HuH-7 (cell line): ENCODE measurements around the gene TMEM109.

Source experiments
- DNase-seq: peaks from one replicate; pipeline ENCODE4 v3.0.0; 2011; ENCODE audit warnings: low spot score

Gene TMEM109

DNA sequence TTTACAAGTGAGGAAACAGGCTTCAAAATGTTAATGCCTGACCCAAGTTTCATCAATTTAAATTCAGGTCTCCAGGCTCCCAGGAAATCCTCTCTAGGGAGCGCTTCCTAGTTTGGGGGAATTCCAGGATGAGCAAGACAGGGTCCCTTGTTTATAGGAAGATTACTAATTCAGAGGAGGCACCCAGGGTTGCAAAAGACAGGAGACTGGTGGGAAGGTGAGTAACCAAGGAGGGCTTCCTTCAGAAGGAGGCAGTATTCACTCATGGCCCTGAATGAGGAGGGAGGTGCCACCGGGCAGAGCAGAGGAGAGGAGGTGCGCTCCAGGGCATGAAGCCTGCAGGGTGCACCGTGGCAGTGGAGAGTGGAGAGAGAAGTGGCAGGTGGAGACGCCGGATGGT lies 11.9 kb downstream of the TMEM109 start:
- DNase-seq = no peak

DNA sequence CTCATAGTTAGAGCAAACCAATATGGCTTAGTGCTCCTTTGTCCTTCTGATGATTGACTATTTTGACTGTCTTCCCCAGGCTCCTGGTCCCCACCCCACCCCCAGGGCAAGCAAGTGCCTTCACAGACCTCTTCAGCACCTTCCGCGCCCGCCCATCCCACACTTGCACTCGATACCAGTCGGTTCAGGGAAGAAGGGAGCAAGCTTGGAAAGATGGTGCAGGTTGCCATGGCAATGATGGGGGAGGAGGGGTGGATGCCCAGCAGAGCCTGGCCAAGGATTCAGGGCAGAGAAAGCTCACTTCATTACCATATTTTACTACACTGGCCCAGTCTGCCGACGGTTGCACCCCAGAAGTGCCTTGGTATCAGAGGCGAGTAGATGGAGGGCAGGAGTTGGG lies 12.5 kb downstream of the TMEM109 start:
- no peak for DNase-seq

DNA sequence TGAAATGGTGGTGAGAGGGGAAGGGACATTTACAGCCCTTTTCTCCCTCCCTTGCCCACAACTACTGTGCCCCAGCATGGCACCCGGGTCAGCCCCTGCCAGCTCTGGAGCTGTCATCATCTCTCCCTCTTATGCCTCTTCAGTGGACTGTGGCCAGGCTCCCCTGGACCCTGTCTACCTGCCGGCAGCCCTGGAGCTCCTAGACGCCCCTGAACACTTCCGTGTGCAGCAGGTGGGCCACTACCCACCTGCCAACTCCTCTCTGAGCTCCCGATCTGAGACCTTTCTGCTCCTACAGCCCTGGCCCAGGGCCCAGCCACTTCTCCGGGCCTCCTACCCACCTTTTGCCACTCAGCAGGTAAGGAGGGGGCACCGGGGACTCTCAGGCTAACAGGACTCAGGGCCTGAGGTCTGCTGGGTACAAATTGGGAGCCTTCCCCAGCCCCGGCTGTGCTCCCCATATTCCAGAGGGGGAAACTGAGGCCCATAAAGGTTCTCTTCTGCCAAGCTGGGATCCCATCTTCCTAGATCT lies 13.2 kb downstream of the TMEM109 start:
- no peak for DNase-seq

DNA sequence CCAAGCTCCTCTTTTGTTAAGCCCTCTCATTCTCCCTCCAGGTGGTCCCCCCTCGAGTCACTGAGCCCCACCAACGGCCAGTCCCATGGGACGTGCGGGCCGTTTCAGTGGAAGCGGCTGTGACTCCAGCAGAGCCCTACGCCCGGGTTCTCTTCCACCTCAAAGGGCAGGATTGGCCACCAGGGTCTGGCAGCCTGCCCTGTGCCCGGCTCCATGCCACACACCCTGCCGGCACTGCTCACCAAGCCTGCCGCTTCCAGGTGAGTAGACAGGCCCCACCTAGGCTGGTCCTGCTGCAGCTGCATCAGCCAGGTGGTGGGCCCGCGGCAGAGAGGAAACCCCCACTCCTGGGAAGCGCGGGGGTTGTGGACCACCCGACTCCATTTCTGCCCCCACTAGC lies 13.6 kb downstream of the TMEM109 start:
- no peak for DNase-seq

DNA sequence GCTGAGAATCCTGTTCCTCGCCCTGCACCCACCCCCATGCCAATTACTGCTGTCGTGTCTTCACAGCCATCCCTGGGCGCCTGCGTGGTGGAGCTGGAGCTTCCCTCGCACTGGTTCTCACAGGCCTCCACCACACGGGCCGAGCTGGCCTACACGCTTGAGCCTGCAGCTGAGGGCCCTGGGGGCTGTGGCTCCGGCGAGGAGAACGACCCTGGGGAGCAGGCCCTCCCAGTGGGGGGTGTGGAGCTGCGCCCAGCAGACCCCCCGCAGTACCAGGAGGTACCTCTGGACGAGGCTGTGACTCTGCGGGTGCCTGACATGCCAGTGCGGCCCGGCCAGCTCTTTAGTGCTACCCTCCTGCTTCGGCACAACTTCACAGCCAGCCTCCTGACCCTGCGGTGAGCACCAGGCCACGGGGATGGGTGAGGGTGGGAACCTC lies 14.6 kb downstream of the TMEM109 start:
- DNase-seq = no peak

DNA sequence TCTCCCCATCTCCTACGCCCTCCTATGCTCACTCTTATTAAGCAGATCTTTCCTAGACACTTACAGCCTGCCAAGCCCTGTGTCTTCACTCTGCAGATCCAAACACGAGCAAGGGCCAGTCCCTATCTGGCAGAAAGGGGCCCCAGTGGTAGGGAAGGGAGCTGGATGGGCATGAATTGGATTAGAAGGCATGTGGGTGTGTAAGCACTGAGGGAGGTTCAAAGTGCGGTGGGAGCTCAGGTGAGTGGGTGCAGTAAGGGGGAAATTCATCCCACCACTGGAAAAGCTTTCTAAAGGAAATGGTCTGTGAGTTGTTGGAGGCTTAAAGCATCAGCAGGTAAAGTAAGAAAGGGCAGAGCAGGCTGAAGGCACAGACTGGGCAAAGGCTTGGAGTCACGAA lies 15.8 kb downstream of the TMEM109 start:
- DNase-seq = no peak

DNA sequence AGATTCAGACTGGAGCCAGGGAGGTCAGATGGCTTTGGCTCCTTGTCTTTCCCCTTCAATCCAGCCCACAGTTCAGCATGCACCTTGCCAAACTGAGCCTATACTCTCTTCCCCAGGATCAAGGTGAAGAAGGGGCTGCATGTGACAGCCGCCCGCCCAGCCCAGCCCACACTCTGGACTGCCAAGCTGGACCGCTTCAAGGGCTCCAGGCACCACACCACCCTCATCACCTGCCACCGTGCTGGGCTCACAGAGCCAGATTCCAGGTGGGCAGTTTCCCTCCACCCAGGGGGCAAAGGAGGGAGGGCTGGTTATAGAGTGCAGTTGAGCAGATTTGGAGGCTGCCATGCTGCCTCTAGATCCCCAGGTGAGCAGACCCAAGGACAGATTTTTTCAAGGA lies 16.4 kb downstream of the TMEM109 start:
- DNase-seq = no peak

DNA sequence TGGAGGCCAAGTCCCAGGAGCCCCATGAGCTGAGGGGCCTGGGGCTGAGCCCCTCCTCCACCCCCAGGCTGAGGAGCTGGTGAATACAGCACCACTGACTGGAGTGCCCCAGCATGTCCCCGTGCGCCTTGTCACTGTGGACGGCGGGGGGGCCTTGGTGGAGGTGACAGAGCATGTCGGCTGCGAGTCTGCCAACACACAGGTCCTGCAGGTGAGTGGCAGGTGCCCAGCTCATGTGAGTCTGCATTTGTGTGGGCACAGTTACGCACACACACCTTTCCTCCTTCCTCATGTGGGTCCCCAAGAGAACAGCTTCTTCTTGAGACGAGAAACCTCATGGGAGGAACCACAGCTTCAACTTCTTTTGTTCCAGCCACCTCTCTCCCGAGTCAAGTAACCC lies 18.0 kb downstream of the TMEM109 start:
- DNase-seq = no peak

DNA sequence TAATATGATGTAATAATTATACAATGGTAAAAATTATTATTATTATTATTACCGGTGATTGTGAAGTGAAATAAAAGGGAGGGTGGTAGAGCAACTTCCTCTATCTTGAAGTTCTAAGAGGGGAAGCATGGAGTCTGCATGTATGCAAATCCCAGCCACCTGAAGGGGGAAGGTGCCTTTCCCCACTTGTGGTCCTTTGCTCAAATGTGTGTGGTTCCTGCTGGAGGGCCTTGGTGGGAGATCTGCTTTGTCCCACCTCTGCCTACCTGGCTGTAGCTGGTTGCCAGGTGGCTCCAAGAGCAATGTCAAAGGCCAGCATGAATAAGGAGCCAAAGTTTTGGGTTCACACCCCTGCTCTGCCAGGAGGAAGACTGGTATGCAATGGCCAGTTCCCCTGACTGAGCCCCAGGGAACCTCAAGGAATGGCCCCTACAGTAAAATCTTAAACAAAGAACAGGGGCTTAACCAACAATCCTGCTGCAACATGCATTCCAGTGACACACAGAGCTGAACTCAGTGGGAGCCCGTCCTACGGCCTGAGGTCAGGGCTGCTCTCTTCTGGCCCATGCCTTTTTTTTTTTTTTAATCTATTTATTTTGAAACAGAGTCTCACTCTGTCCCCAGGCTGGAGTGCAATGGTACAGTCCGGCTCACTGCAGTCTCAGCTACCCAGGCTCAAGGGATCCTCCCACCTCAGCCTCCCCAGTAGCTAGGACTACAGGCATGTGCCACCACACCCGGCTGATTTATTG lies 18.8 kb downstream of the TMEM109 start:
- no peak for DNase-seq

DNA sequence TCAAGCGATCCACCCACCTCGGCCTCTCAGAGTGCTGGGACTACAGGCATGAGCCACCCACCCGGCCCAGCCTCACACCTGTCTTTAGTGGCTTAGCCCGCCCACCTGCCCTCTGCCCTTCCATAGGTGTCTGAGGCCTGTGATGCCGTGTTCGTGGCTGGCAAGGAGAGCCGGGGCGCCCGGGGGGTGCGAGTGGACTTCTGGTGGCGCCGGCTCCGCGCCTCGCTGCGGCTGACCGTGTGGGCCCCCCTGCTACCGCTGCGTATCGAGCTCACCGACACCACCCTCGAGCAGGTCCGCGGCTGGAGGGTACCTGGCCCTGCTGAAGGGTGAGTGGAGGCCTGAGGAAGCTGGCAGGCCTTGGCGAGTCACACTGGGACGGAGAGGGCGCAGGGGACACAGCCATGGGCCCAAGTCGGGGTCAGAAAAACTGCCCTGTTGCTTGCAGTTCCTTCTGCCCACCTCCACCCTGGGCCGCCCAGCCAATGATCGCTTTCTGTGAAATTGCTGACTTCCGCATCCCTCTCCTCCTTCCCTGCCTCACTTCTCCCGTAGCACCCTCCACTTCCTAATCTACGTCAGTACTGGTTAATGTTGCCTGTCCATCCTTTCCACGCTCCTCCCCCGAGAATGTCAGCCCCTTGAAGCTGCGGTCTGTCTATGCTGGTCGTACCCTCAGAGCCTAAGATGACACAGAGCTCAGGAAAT lies 19.6 kb downstream of the TMEM109 start:
- DNase-seq = no peak

DNA sequence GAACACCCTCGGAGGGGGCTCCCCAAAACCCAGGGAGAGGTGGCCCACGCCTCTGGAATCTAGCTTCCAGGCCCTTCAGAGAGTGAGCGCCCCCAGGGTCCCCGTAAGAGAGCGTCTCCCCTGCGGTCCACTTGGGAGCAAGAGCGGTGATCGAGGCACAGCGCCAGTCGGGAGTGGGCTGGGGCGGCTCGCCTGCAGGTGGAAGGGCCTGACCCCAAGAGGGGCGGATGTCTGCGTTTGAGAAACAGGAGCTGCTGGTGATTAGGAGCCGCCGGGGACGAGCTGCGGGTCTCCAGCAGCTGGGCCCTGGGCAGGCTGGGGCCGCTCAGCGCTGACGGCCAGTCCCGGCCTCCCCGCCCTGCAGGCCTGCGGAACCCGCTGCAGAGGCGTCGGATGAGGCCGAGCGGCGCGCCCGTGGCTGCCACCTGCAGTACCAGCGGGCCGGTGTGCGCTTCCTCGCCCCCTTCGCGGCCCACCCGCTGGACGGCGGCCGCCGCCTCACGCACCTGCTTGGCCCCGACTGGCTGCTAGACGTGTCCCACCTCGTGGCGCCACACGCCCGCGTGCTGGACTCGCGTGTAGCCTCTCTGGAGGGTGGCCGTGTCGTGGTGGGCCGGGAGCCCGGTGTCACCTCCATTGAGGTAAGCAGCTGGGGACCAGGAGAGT lies 20.3 kb downstream of the TMEM109 start:
- DNase-seq = no peak

DNA sequence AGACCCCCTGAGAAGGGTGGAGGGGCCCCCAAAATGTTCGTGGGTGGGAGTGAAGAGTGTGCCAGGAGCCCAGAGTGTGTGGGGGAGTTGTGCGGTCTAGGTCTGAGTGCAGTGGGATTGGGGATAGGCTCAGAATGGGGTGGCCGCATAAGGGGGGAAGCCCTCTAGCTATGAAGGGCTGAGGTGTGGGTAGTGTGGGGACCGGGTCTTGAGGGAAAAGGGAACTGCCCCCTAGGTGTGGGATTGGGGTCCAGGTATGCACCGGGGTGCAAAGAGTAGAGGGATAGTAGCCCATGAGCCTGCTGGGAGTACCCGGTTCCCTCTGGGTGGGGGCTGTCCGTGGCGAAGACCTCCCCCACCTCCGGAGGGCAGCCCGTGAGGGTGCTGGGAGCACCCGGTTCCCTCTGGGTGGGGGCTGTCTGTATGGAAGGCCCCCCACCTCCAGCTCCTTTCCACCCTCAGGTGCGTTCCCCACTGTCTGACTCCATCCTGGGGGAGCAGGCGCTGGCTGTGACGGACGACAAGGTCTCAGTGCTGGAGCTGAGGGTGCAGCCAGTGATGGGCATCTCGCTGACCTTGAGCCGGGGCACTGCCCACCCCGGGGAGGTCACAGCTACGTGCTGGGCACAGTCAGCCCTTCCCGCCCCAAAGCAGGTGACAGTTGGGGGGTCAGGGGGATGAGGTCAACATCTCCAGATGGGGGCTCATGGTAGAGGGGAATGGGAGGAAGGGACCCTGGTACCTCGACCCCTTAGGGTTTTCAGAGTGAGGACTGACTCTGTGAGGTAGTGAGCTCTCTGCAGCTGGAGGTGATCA lies 21.0 kb downstream of the TMEM109 start:
- no peak for DNase-seq

DNA sequence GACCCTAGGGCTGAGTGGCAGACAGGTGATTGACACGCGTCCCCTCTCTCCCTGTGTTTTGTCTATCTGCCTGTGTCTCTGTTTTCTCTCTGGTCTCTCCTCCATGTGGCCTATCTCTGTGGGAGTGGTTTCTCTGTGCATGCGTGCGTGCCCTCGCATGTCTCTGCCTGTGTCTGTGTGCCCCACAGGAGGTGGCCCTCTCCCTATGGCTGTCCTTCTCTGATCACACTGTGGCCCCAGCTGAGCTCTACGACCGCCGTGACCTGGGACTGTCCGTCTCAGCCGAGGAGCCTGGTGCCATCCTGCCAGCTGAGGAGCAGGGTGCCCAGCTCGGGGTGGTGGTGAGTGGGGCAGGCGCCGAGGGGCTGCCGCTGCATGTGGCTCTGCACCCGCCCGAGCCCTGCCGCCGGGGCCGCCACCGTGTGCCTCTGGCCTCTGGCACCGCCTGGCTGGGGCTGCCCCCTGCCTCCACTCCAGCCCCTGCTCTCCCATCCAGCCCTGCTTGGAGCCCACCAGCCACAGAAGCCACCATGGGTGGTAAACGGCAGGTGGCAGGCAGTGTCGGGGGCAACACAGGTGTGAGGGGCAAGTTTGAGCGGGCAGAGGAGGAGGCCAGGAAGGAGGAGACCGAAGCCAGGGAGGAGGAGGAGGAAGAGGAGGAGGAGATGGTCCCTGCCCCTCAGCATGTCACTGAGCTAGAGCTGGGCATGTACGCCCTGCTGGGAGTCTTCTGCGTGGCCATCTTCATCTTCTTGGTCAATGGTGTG lies 21.9 kb downstream of the TMEM109 start:
- DNase-seq = no peak

DNA sequence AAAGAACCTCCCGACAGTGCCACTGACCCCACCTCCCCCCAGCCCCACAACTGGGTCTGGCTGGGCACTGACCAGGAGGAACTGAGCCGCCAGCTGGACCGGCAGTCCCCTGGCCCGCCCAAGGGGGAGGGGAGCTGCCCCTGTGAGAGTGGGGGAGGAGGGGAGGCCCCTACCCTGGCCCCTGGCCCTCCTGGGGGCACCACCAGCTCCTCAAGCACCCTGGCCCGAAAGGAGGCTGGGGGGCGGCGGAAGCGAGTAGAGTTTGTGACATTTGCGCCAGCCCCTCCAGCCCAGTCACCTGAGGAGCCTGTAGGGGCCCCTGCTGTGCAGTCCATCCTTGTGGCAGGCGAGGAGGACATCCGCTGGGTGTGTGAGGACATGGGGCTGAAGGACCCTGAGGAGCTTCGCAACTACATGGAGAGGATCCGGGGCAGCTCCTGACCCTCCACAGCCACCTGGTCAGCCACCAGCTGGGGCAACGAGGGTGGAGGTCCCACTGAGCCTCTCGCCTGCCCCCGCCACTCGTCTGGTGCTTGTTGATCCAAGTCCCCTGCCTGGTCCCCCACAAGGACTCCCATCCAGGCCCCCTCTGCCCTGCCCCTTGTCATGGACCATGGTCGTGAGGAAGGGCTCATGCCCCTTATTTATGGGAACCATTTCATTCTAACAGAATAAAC lies 22.6 kb downstream of the TMEM109 start:
- no peak for DNase-seq

DNA sequence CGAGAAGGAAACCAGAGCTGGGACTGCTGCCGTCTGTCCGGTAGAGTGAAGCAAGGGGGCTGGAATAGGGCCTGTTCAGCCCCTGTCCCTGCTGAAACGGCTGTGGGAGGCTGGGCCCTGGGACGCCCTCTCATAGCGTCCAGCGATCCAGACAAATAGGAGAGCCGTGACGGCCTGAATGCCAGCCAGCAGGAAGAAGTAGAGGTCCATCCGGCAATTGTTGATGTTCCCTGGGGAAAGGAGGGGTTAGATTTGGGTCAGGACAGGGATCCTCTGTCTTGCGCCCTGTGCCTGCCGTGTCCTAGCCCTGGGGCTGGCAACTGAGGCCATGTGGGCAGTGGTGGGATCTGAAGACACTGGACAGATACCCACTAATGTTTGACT lies 23.2 kb downstream of the TMEM109 start:
- no peak for DNase-seq

DNA sequence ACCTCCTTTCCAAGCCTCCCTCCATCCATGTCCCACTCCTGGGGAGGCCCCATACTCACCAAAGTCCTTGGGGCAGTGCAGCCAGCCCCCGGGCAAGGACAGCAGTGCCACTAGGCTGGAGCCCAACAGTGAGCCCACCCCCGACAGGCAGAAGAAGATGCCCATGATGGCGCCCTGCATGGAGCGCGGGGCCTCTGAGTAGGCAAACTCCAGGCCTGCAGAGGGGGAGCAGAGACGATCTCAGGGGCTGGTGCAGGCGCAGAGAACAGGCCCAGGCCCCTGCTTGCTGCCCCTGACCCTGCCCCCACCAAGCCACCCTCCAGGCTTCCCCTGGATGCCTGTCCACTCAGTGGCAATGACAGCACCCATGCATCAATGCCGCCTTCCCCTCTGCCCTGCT lies 23.9 kb downstream of the TMEM109 start:
- DNase-seq = no peak

DNA sequence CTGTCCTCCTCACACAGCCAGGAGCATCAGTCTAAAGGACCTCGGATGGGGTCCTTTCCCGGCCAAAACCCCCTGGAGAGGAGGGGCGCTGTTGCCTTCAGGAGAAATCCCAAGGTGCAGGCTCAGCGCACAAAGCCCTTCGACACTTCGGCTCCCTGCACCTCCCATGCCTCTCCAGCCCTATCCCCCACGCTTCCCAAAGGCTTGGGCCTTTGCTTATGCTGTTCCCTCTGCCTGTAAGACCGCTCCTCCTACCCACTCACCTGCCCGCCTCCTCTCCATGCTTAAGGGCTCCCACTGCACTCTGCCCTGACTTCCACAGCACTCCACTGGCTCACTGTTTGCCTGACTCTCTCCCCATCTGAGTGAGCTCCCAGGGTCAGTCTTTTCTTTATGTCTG lies 24.5 kb downstream of the TMEM109 start:
- DNase-seq = no peak

DNA sequence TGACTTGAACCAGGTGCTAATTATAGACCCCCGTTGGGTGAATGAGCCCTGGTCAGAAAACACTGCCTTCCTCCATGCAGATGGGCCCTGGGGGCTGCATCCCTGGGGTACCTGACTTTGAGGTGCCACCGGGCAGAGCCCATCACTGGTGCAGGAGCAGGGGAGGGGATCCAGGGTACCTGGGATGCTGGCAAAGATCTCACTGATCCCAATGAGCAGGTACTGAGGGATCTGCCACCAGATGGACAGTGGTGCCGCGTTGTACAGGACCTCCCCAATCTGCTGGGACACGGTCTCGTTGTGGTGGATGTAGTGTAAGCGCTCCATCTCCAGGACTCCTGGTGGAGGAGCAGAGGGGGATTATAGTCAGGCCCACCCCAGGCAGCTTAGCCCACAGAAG lies 25.3 kb downstream of the TMEM109 start:
- no peak for DNase-seq

DNA sequence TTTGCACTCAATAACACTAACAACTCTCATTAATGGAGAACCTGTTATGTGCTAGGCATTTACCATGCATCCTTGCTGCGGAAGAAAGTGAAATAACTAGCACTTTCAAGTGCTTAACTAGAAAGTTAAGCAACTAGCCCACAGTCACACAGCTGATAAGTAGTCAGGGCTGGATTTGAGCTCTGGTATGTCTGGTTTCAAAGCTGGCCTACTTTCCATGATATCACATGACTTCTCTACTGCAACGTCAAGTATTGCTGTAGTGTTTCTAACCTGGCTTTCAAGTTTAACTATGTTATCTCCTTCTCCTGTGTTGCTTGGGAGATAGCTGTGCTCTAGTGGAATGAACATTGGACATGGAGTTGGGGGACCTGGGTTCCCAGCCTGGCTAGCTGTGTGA lies 25.9 kb downstream of the TMEM109 start:
- no peak for DNase-seq

DNA sequence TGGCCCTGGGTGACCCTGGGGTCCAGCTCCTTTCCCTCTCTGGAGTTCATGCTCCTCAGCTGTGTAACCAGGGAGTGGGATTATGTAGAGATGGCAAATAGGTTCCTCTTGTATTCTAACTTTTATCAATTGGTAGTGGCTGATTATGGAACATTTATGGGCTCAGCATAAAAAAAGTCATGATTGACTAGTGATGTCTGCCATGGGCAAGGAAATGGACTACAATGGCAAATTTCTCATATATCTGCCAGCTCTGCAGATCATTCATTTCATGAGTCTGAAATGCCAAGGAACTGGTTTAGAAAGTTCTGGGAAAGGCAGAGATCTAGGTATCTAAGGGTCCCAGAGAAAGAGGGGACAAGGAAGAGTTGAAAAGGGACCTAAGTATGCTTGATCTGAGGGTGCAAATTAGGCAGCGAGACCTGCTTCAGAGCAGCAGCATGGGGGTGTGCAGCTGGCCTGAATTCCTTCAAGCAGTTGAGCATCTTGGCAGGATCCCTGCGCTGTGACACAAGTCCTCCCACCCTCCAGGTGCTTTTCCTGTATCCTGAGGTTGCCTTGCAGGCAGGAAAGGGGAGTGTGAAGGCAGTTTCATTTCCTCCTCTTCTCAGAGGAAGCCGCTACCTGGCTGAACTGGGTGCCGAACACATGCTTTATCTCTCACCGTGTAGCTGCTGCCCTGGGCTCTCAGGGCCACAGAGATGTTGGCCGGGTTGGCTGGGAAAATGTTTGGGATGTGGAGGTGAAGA lies 27.6 kb downstream of the TMEM109 start:
- no peak for DNase-seq
